GM18870 (cell line): Measurements from ENCODE around the gene OOSP4B.
"Not testable (repeated sequence)": the region's sequence is repeated elsewhere in the genome, so short reads cannot be mapped to it uniquely, and the experiment has no call there.

Source experiments
- ATAC-seq: cut with Tn5 transposase; IDR thresholded peaks from one replicate; pipeline ENCODE4 v1.9.1; 2021; ENCODE audit warnings: moderate library complexity; ENCODE audit not compliant: unreplicated experiment

OOSP4B gene

DNA sequence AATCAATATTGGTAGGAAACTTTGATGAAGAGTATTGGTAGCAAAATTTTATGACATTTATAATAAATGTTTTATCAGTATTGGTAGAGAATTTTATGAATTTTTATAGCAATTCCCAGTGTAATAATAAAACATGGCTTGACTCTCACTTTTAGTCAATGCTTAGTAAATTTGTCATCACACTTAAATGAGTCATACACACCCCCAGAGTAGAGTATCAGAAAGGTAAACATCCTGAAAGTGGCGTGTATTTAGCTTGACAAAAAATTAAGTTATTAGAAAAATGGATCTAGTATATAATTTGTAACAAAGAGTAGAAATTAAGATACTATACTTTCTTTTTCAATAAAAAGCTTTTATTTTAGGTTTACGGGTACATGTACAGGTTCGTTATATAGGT is 42.1 kb downstream of the OOSP4B start:
- ATAC-seq, result no peak

DNA sequence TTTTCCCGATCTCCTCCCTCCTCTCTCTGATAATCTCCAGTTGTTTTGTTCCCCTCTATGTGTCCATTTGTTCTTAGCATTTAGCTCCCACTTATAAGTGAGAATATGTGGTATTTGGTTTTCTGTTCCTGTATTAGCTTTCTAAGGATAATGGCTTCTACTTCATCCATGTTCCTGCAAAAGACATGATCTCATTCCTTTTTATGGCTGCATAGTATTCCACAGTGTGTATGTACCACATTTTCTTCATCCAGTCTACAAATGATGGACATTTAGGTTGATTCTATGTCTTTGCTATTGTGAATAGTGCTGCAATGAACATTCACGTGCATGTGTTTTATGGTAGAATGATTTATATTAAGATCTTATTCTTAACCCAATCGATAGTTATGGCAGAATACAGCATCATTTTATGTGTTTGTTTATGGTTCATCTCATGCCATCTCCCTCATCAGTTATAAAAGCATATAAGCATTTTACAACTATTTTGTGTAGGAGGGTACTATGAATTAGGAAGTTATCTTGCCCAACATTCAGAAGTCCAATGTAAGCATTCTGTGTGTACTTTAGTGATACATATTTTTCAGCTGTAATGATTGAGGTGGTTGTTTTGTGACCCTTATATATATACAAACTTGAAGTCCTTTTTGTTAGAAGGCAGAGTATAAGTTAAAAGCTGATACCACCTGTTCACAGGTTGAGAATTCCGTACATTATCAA is 42.7 kb downstream of the OOSP4B start:
- ATAC-seq, result no peak

GRCh38 chr11:60064111-60064510 is 47.1 kb downstream of the OOSP4B start:
- no peak for ATAC-seq

DNA sequence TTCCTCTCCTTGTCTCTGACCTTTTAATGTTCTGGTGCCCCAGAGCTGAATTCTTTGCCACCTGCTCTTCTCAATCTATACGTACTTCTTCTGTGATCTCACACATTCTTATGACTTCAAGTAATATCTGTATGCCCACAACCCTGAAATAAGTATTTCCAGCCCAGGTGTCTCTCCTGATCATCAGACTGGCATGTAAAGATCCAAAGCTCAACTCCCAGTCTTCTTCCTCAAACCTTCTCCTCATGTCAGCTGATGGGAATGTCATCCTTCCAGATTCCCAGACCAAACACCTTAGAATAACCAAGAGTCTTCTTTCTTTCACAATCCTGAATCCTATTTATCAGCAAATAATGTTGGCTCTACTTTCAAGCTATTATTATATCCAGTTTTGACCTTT is 48.8 kb downstream of the OOSP4B start:
- no peak for ATAC-seq

- ATAC-seq, result no peak
These were observed 52.5 kb downstream of the OOSP4B start for GRCh38 chr11:60069450-60069849.

DNA sequence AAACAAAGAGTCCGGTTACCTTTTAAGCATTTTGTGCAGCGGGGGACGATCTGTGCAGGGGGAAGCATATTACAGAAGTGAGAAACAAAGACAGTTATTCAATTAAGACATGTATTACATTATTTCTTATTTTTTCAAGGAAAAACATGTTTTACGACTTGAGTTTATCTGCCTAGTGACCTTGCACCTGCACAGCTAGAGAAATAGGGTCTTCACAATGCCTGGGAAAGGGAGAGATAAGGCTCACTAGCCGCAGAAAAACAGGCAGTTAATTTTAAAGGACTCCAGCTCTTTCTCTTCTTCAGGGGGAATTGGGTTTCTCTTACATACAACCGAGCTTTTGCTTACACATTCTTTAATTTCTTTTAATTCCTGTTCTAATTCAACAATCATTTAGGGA is 54.7 kb downstream of the OOSP4B start:
- ATAC-seq, result not testable (repeated sequence)

DNA sequence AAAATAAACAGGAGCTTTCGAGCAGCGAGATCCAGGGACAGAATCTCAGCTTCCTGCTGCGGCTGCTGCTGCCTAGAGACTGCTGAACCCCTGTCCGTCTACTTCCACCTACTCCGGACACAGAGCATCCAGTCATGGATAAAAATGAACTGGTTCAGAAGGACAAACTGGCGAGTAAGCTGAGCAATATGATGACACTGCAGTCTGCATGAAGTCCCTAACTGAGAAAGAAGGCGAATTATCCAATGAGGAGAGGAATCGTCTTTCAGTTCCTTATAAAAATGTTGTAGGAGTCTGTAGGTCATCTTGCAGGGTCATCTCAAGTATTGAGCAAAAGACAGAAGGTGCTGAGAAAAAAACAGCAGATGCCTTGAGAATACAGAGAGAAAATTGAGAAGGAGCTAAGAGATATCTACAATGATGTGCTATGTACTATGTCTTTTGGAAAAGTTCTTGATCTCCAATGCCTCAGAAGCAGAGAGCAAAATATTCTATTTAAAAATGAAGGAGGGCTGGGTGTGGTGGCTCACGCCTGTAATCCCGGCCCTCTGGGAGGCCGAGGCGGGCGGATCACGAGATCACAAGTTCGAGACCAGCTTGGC is 60.3 kb downstream of the OOSP4B start:
- no peak for ATAC-seq

DNA sequence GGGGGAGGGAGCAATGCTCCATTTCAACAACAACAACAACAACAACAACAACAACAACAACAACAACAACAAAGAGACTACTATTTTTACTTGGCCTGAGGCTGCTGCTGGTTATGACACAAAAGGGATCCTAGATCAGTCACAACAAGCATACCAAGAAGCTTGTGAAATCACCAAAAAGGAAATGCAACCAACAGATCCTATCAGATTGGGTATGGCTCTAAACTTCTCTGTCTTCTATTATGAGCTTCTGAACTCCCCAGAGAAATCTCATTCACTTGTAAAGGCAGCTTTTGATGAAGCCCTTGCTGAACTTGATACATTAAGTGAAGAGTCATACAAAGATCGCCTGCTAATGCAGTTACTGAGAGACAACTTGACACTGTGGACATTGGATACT is 61.0 kb downstream of the OOSP4B start:
- ATAC-seq, result no peak

DNA sequence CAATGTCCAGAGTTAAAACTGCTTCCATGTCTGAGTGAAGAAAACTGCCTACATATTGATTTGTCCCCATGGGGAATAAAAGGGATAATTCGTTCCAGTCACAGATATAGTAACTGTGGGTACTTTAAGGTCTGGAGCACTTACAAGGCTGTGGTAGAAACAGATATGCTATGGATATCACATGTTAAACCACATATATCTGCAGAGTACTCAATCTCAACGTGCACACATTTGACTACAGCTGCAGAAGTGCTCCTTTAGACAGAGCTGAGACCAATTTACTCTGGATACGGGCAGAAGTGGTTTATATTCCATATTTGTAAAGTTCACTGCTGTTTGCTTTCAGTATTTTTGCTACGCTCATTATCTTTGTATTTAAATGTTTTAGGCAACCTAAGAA is 61.8 kb downstream of the OOSP4B start:
- ATAC-seq, result no peak

DNA sequence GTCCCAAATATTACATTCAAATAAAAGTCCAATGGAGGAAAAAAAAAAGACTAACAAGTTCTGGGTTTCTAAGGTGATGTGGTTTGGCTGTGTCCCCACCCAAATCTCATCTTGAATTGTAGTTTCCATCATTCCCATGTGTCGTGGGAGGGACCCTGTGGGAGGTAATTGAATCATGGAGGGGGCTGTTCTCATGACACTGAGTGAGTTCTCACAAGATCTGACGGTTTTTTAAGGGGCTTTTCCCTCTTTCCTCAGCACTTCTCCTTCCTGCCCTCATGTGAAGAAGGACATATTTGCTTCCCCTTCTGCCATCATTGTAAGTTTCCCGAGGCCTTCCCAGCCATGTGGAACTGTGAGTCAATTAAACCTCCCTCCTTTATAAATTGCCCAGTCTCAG is 63.6 kb downstream of the OOSP4B start:
- ATAC-seq, result no peak
